Liver (tissue), 9 donors: ENCODE results near the gene MAP3K15. TPM values are rescaled to one million over a fixed set of nuclear protein-coding genes. Genes with fewer than 3 reads are reported as not detected.

Experiments
- DNase-seq: peaks from one replicate; pipeline ENCODE4 v3.0.0-alpha.2; 2017; ENCODE audit warnings: low spot score
- H3K27ac ChIP-seq, 2 donors: one replicate each; pipeline ENCODE4 v1.7.0; 2013; ENCODE audit warnings: inconsistent platforms in 2 of 2, low read length in 2 of 2, control low read depth in 1 of 2, low read depth in 1 of 2, mild to moderate bottlenecking in 1 of 2
- H3K27me3 ChIP-seq, 4 donors: one replicate each; pipeline versions ENCODE4 v1.6.1 to v1.7.0; 2013; ENCODE audit warnings: low read length in 3 of 4, inconsistent platforms in 1 of 4, mild to moderate bottlenecking in 1 of 4, moderate library complexity in 1 of 4; ENCODE audit not compliant: control insufficient read depth in 4 of 4, insufficient read depth in 4 of 4
- H3K36me3 ChIP-seq, 4 donors: one replicate each; pipeline versions ENCODE4 v1.6.1 to v1.7.0; 2013; ENCODE audit warnings: low read length in 3 of 4, mild to moderate bottlenecking in 3 of 4, low read depth in 1 of 4, moderate library complexity in 1 of 4; ENCODE audit not compliant: control insufficient read depth in 4 of 4, insufficient read depth in 3 of 4
- H3K4me1 ChIP-seq, 4 donors: one replicate each; pipeline versions ENCODE4 v1.6.1 to v1.7.0; 2013; ENCODE audit warnings: low read length in 3 of 4, mild to moderate bottlenecking in 3 of 4, moderate library complexity in 1 of 4; ENCODE audit not compliant: control insufficient read depth in 4 of 4, insufficient read depth in 4 of 4
- H3K4me3 ChIP-seq, 3 donors: one replicate each; pipeline versions ENCODE4 v1.6.1 to v1.7.0; 2013; ENCODE audit warnings: low read length in 3 of 3, control low read depth in 1 of 3, low read depth in 1 of 3, mild to moderate bottlenecking in 1 of 3
- H3K9ac ChIP-seq, 2 donors: one replicate each; pipeline ENCODE4 v1.7.0; 2013; ENCODE audit warnings: low read length in 2 of 2, mild to moderate bottlenecking in 2 of 2, moderate library complexity in 2 of 2, control low read depth in 1 of 2, low read depth in 1 of 2
- H3K9me3 ChIP-seq, 4 donors: one replicate each; pipeline versions ENCODE4 v1.6.1 to v1.7.0; 2013; ENCODE audit warnings: low read length in 3 of 4; ENCODE audit not compliant: control insufficient read depth in 4 of 4
- EGR1 ChIP-seq, 2 donors: IDR thresholded peaks; 2 replicates each; pipeline ENCODE4 v1.6.1; 2016 to 2018; ENCODE audit warnings: antibody characterized with exemption in 2 of 2, low read depth in 2 of 2
- FOXA1 ChIP-seq: IDR thresholded peaks from 2 replicates; pipeline ENCODE4 v1.6.1; 2016; ENCODE audit warnings: antibody characterized with exemption
- FOXA2 ChIP-seq: IDR thresholded peaks from 2 replicates; pipeline ENCODE4 v1.6.1; 2016; ENCODE audit warnings: antibody characterized with exemption
- GABPA ChIP-seq, 2 donors: IDR thresholded peaks in 1 of 2; conservative IDR thresholded peaks in 1 of 2; 2 replicates each; pipeline ENCODE4 v1.6.1; 2016; ENCODE audit warnings: antibody characterized with exemption in 2 of 2, mild to moderate bottlenecking in 1 of 2, moderate library complexity in 1 of 2
- HNF4A ChIP-seq, 2 donors: conservative IDR thresholded peaks; 2 replicates each; pipeline ENCODE4 v1.6.1; 2016; ENCODE audit warnings: antibody characterized with exemption in 2 of 2, mild to moderate bottlenecking in 2 of 2
- HNF4G ChIP-seq: IDR thresholded peaks from 2 replicates; pipeline ENCODE4 v1.6.1; 2016; ENCODE audit warnings: antibody characterized with exemption
- JUND ChIP-seq, 2 donors: IDR thresholded peaks; 2 replicates each; pipeline ENCODE4 v1.6.1; 2016; ENCODE audit warnings: antibody characterized with exemption in 2 of 2
- RAD21 ChIP-seq, 2 donors: IDR thresholded peaks; 2 replicates each; pipeline ENCODE4 v1.6.1; 2016; ENCODE audit warnings: antibody characterized with exemption in 2 of 2, mild to moderate bottlenecking in 2 of 2
- RXRA ChIP-seq, 2 donors: IDR thresholded peaks; 2 replicates each; pipeline ENCODE4 v1.6.1; 2017 to 2018; ENCODE audit warnings: antibody characterized with exemption in 2 of 2, mild to moderate bottlenecking in 1 of 2
- SP1 ChIP-seq: IDR thresholded peaks from 2 replicates; pipeline ENCODE4 v1.6.1; 2018; ENCODE audit warnings: antibody characterized with exemption, mild to moderate bottlenecking
- TAF1 ChIP-seq: conservative IDR thresholded peaks from 2 replicates; pipeline ENCODE4 v1.6.1; 2016; ENCODE audit warnings: antibody characterized with exemption, mild to moderate bottlenecking
- YY1 ChIP-seq: IDR thresholded peaks from 2 replicates; pipeline ENCODE4 v1.6.1; 2016; ENCODE audit warnings: antibody characterized with exemption, mild to moderate bottlenecking
- WGBS: extraction: QIAGEN DNeasy Blood & Tissue Kit; methylation state at CpG from one replicate; pipeline ENCODE4 v1.1.7; 2013; 5-methylcytosine and 5-hydroxymethylcytosine counted together
- polyA plus RNA-seq, 2 donors: library from polyadenylated mRNA; stranded (reverse) in 1 of 2; unstranded in 1 of 2; fragments of 200-250 nt in 1 of 2; fragments of >200 nt in 1 of 2; fragmentation: Nextera tagmentation in 1 of 2; extraction: Ambion mirVana in 1 of 2; gene quantifications; one replicate each; pipeline versions ENCODE4 v1.2.1 to v1.2.3, GENCODE V29; 2013 to 2015
- total RNA-seq, 2 donors: library from RNA; depleted of rRNA; stranded (reverse); fragments of >200 nt; gene quantifications; one replicate each; pipeline ENCODE4 v1.2.3, GENCODE V29; 2014
- TF ChIP-seq, protein P1 (sequence below): IDR thresholded peaks from 2 replicates; pipeline ENCODE4 v1.6.1; 2016; ENCODE audit warnings: antibody characterized with exemption
- TF ChIP-seq, protein P2 (sequence below): IDR thresholded peaks from 2 replicates; pipeline ENCODE4 v1.6.1; 2016; ENCODE audit warnings: antibody characterized with exemption, mild to moderate bottlenecking
- TF ChIP-seq, protein P3 (sequence below): IDR thresholded peaks from 2 replicates; pipeline ENCODE4 v1.6.1; 2016; ENCODE audit warnings: antibody characterized with exemption
- donor health status: healthy.
- donor health status: healthy.
- donor health status: healthy.
- donor health status: healthy.
- donor health status: healthy.

MAP3K15 gene
- total and polyA plus RNA-seq, 4 donors, result 0.09 to 0.28 TPM; not detected in 2

DNA sequence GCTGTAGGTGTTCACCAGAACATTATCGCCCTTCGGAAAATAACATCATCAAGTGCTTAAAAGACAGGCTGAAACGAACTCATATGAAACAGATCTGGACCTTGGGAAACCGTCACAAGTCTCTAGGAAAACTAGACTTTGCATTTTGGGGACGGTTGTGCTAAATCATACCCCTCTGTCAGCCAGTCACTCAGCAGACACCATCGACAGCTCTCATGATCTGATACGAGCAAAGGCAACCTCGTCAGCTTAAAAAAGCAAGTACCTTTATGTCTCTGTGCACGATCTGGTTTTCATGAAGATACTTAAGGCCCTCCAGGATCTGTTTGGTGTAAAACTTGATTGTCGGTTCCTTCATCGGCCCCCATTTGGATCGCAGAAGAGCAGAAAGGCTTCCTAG is 123.2 kb downstream of the MAP3K15 start (continued):
- no peak for TF ChIP-seq GABPA (IDR thresholded peaks at IDR 0.05 in 1 of 2, conservative IDR thresholded peaks at IDR 0.05 in 1 of 2)
- no peak for TF ChIP-seq HNF4A (conservative IDR thresholded peaks at IDR 0.05)
- TF ChIP-seq, protein P1, sequence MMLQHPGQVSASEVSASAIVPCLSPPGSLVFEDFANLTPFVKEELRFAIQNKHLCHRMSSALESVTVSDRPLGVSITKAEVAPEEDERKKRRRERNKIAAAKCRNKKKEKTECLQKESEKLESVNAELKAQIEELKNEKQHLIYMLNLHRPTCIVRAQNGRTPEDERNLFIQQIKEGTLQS, result no peak
- no peak for TF ChIP-seq FOXA2

- no peak for DNase-seq
- H3K36me3 ChIP-seq, result no peaks in the 10 kb centered on the region
- H3K27me3 ChIP-seq, result no peaks in the 10 kb centered on the region
- no peak overlapping the region for H3K4me3 ChIP-seq
- H3K9ac ChIP-seq, result no peak overlapping the region
- H3K27ac ChIP-seq, result no peak overlapping the region
- 47% methylated on average over 4 of the region's 4 CpGs for WGBS
- no peaks in the 10 kb centered on the region for H3K4me1 ChIP-seq
- H3K9me3 ChIP-seq, result peaks cover 0 to 3% (median 0%) of the 10 kb centered on the region in 4 donors
- TF ChIP-seq HNF4G, result no peak
- no peak for TF ChIP-seq RAD21 (IDR thresholded peaks at IDR 0.05)
- no peak for TF ChIP-seq FOXA1
- TF ChIP-seq TAF1, result no peak
- TF ChIP-seq SP1, result no peak
- TF ChIP-seq, protein P1, result no peak
- no peak for TF ChIP-seq JUND (IDR thresholded peaks at IDR 0.05)
- TF ChIP-seq RXRA (IDR thresholded peaks at IDR 0.05), result no peak
Observed at GRCh38 chrX:19389227-19389845, 126.0 kb downstream of the MAP3K15 start.

GRCh38 chrX:19388741-19389140 is 126.6 kb downstream of the MAP3K15 start:
- Histone ChIP-seq H3K9ac (no peak overlapping the region), H3K36me3 (no peaks in the 10 kb centered on the region), H3K27me3 (no peaks in the 10 kb centered on the region), H3K4me1 (no peaks in the 10 kb centered on the region), H3K27ac (no peak overlapping the region), H3K4me3 (no peak overlapping the region), H3K9me3 (peaks cover 0 to 3% (median 0%) of the 10 kb centered on the region in 4 donors)
- no peak for DNase-seq
- TF ChIP-seq, protein P1, result no peak
- TF ChIP-seq RAD21 (IDR thresholded peaks at IDR 0.05), result no peak
- no peak for TF ChIP-seq EGR1 (IDR thresholded peaks at IDR 0.05; ENCODE audit: low read depth in 2 of 2)
- TF ChIP-seq, protein P2, sequence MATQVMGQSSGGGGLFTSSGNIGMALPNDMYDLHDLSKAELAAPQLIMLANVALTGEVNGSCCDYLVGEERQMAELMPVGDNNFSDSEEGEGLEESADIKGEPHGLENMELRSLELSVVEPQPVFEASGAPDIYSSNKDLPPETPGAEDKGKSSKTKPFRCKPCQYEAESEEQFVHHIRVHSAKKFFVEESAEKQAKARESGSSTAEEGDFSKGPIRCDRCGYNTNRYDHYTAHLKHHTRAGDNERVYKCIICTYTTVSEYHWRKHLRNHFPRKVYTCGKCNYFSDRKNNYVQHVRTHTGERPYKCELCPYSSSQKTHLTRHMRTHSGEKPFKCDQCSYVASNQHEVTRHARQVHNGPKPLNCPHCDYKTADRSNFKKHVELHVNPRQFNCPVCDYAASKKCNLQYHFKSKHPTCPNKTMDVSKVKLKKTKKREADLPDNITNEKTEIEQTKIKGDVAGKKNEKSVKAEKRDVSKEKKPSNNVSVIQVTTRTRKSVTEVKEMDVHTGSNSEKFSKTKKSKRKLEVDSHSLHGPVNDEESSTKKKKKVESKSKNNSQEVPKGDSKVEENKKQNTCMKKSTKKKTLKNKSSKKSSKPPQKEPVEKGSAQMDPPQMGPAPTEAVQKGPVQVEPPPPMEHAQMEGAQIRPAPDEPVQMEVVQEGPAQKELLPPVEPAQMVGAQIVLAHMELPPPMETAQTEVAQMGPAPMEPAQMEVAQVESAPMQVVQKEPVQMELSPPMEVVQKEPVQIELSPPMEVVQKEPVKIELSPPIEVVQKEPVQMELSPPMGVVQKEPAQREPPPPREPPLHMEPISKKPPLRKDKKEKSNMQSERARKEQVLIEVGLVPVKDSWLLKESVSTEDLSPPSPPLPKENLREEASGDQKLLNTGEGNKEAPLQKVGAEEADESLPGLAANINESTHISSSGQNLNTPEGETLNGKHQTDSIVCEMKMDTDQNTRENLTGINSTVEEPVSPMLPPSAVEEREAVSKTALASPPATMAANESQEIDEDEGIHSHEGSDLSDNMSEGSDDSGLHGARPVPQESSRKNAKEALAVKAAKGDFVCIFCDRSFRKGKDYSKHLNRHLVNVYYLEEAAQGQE, result no peak
- no peak for TF ChIP-seq RXRA (IDR thresholded peaks at IDR 0.05)
- no peak for TF ChIP-seq SP1
- TF ChIP-seq FOXA1, result no peak
- TF ChIP-seq, protein P3, sequence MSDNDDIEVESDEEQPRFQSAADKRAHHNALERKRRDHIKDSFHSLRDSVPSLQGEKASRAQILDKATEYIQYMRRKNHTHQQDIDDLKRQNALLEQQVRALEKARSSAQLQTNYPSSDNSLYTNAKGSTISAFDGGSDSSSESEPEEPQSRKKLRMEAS, result no peak
- no peak for TF ChIP-seq FOXA2
- TF ChIP-seq HNF4G, result no peak
- TF ChIP-seq YY1, result no peak
- no peak for TF ChIP-seq TAF1
- WGBS, result 91% methylated on average over 8 of the region's 8 CpGs
